MM.1S (cell line): ENCODE measurements around the gene RPL35A.

Source experiments
- DNase-seq: peaks from one replicate; pipeline ENCODE4 v3.0.0-alpha.2; 2015
- H2AFZ ChIP-seq: fragments of 300-600 bp; sonication (generic); 2 replicates; pipeline ENCODE4 v1.6.0; 2016; ENCODE audit warnings: antibody characterized with exemption, low read length
- H3F3A ChIP-seq: fragments of 300-600 bp; sonication (generic); 2 replicates; pipeline ENCODE4 v1.6.1; 2016; ENCODE audit warnings: mild to moderate bottlenecking, antibody characterized with exemption, low read length, moderate library complexity, mixed read lengths; ENCODE audit not compliant: insufficient read depth
- H3K27ac ChIP-seq: fragments of 300-600 bp; sonication (generic); 2 replicates; pipeline ENCODE4 v1.5.1; 2016; ENCODE audit warnings: mild to moderate bottlenecking, low read length
- H3K27me3 ChIP-seq: fragments of 300-600 bp; sonication (generic); replicated peaks from 2 replicates; pipeline ENCODE4 v1.6.0; 2016; ENCODE audit warnings: low read length; ENCODE audit not compliant: insufficient read depth
- H3K36me3 ChIP-seq: fragments of 300-600 bp; sonication (generic); replicated peaks from 2 replicates; pipeline ENCODE4 v1.6.1; 2016; ENCODE audit warnings: mild to moderate bottlenecking, low read length, mixed read lengths; ENCODE audit not compliant: insufficient read depth
- H3K4me1 ChIP-seq: fragments of 300-600 bp; sonication (generic); 2 replicates; pipeline ENCODE4 v1.6.1; 2016; ENCODE audit warnings: low read length, mixed read lengths
- H3K4me2 ChIP-seq: fragments of 300-600 bp; sonication (generic); 2 replicates; pipeline ENCODE4 v1.6.0; 2016; ENCODE audit warnings: low read depth, low read length
- H3K4me3 ChIP-seq: fragments of 300-600 bp; sonication (generic); 2 replicates; pipeline ENCODE4 v1.5.1; 2016; ENCODE audit warnings: low read length, mixed read lengths
- H3K79me2 ChIP-seq: fragments of 300-600 bp; sonication (generic); 2 replicates; pipeline ENCODE4 v1.6.1; 2016; ENCODE audit warnings: mixed run types, low read length, mixed read lengths
- H3K9ac ChIP-seq: fragments of 300-600 bp; sonication (generic); 2 replicates; pipeline ENCODE4 v1.6.1; 2016; ENCODE audit warnings: low read length, mixed read lengths
- H3K9me2 ChIP-seq: fragments of 300-600 bp; sonication (generic); replicated peaks from 2 replicates; pipeline ENCODE4 v1.6.1; 2016; ENCODE audit warnings: mild to moderate bottlenecking, low read length, mixed read lengths; ENCODE audit not compliant: insufficient read depth
- H3K9me3 ChIP-seq: fragments of 300-600 bp; sonication (generic); replicated peaks from 2 replicates; pipeline ENCODE4 v1.6.1; 2016; ENCODE audit warnings: mild to moderate bottlenecking, low read length, mixed read lengths; ENCODE audit not compliant: insufficient read depth
- H4K20me1 ChIP-seq: fragments of 300-600 bp; sonication (generic); 2 replicates; pipeline ENCODE4 v1.6.1; 2016; ENCODE audit warnings: mild to moderate bottlenecking, low read length, moderate library complexity, mixed read lengths; ENCODE audit not compliant: insufficient read depth
- EZH2 ChIP-seq: fragments of 300-600 bp; sonication (generic); optimal IDR thresholded peaks from 2 replicates; pipeline ENCODE3; 2017; ENCODE audit warnings: low read depth, mild to moderate bottlenecking, antibody characterized with exemption, low read length, mixed read lengths
- EZH2phosphoT487 ChIP-seq: fragments of 300-600 bp; sonication (generic); IDR thresholded peaks from 2 replicates; pipeline ENCODE4 v1.6.1; 2018; ENCODE audit warnings: antibody characterized with exemption, low read length
- TF ChIP-seq, protein P1 (sequence below): fragments of 300-600 bp; sonication (generic); IDR thresholded peaks from 2 replicates; pipeline ENCODE4 v1.5.1; 2016; ENCODE audit warnings: antibody characterized with exemption, low read length, mixed read lengths

The RPL35A gene

DNA sequence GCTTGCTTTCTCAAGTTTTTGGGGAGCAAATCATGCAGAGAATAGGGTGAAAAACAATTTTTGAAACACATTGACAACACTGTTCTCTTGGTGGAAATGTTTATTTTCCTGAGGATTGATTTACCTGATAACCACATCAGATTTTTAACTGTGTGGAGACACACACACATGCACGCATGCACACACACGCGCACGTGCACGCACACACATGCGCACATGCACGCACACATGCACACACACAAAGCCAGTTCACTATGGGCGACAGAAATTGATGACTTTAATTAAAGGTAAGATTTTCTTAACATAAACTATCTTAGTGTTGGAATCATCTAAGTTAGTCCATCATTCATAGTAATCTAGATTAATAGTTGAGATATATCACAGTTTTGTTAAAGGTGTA, 25.3 kb downstream of the RPL35A start:
- TF ChIP-seq EZH2phosphoT487: no peak
- no peak for TF ChIP-seq EZH2
- TF ChIP-seq, protein P1, sequence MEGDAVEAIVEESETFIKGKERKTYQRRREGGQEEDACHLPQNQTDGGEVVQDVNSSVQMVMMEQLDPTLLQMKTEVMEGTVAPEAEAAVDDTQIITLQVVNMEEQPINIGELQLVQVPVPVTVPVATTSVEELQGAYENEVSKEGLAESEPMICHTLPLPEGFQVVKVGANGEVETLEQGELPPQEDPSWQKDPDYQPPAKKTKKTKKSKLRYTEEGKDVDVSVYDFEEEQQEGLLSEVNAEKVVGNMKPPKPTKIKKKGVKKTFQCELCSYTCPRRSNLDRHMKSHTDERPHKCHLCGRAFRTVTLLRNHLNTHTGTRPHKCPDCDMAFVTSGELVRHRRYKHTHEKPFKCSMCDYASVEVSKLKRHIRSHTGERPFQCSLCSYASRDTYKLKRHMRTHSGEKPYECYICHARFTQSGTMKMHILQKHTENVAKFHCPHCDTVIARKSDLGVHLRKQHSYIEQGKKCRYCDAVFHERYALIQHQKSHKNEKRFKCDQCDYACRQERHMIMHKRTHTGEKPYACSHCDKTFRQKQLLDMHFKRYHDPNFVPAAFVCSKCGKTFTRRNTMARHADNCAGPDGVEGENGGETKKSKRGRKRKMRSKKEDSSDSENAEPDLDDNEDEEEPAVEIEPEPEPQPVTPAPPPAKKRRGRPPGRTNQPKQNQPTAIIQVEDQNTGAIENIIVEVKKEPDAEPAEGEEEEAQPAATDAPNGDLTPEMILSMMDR: no peak
- H2AFZ ChIP-seq: no peak overlapping the region
- no peak overlapping the region for H3K4me2 ChIP-seq
- no peaks in the 10 kb centered on the region for H3K9me3 ChIP-seq
- DNase-seq: no peak
- no peaks in the 10 kb centered on the region for H3K27me3 ChIP-seq
- H3K9me2 ChIP-seq: no peaks in the 10 kb centered on the region
- H3K9ac ChIP-seq: no peak overlapping the region
- H4K20me1 ChIP-seq: no peaks in the 10 kb centered on the region
- H3K4me1 ChIP-seq: no peaks in the 10 kb centered on the region
- H3F3A ChIP-seq: no peaks in the 10 kb centered on the region
- no peak overlapping the region for H3K27ac ChIP-seq
- H3K79me2 ChIP-seq: no peaks in the 10 kb centered on the region
- H3K36me3 ChIP-seq: no peaks in the 10 kb centered on the region
- H3K4me3 ChIP-seq: no peak overlapping the region

DNA sequence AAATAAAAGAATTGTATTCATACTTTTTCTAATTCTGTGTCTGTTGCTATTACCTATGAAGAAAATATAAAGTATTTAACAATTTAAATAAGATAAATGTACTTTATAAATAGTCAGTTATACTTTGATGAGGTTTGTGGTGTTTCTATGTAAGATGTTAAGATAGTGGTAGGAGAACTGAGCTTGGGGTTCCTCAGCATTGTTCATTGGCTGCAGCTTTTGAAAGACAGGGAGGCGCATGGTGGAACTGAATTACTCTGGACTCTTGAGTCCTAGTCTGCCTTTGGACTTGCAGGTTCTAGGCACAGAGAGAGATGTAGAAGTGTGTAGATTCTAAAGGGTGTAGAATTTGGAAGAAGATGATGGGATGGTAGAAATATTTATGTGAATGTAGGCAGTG, 33.1 kb downstream of the RPL35A start:
- H3K79me2 ChIP-seq: no peaks in the 10 kb centered on the region
- H3K4me3 ChIP-seq: no peak overlapping the region
- H3K27me3 ChIP-seq: no peaks in the 10 kb centered on the region
- no peak overlapping the region for H3K9ac ChIP-seq
- DNase-seq: no peak
- no peaks in the 10 kb centered on the region for H3K4me1 ChIP-seq
- no peaks in the 10 kb centered on the region for H4K20me1 ChIP-seq
- no peaks in the 10 kb centered on the region for H3K36me3 ChIP-seq
- TF ChIP-seq EZH2: no peak
- TF ChIP-seq, protein P1: no peak
- H2AFZ ChIP-seq: no peak overlapping the region
- H3K9me3 ChIP-seq: no peaks in the 10 kb centered on the region
- no peaks in the 10 kb centered on the region for H3K9me2 ChIP-seq
- H3K4me2 ChIP-seq: no peak overlapping the region
- H3K27ac ChIP-seq: no peak overlapping the region
- H3F3A ChIP-seq: no peaks in the 10 kb centered on the region

DNA sequence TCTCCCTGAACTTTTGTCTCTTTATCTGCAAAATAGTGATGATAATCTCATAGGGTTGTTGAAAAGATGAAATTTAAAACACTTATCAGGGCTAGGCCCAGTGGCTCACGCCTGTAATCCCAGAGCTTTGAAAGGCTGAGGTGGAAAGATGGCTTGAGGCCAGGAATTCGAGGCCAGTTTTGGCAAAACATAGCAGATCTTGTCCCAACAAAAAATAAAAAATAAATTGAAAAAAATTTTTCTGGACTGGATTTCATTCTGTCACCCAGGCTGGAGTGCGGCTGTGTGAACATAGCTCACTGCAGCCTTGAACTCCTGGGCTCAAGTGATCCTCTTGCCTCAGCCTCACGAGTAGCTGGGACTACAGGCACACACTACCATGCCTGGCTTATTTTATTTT, 39.7 kb downstream of the RPL35A start:
- Histone ChIP-seq H3K9ac (no peak overlapping the region), H4K20me1 (no peaks in the 10 kb centered on the region), H2AFZ (no peak overlapping the region), H3K79me2 (no peaks in the 10 kb centered on the region), H3F3A (no peaks in the 10 kb centered on the region), H3K9me3 (no peaks in the 10 kb centered on the region), H3K4me1 (no peaks in the 10 kb centered on the region), H3K9me2 (no peaks in the 10 kb centered on the region), H3K4me3 (no peak overlapping the region), H3K36me3 (no peaks in the 10 kb centered on the region), H3K27me3 (no peaks in the 10 kb centered on the region), H3K4me2 (no peak overlapping the region), H3K27ac (no peak overlapping the region)
- DNase-seq: no peak
- TF ChIP-seq EZH2 (no peak), EZH2phosphoT487 (no peak)
- TF ChIP-seq, protein P1: no peak
